Upper lobe of right lung (tissue), 1 donor: ENCODE measurements around the gene COL4A1. TPM values are rescaled to one million over a fixed set of nuclear protein-coding genes. Genes with fewer than 3 reads are reported as not detected.

Experiments used
- ATAC-seq: fragments of 200-7000 bp; cut with Tn5 transposase; one replicate; pipeline ENCODE4 v1.9.1; 2020; ENCODE audit warnings: mild to moderate bottlenecking, moderate library complexity
- DNase-seq: peaks from one replicate; pipeline ENCODE4 v3.0.0-alpha.2; 2020
- H3K27ac ChIP-seq: fragments of 200-600 bp; one replicate; pipeline ENCODE4 v1.8.0; 2022
- H3K27me3 ChIP-seq: fragments of 200-600 bp; one replicate; pipeline ENCODE4 v1.8.0; 2022; ENCODE audit warnings: mild to moderate bottlenecking
- H3K36me3 ChIP-seq: fragments of 200-600 bp; one replicate; pipeline ENCODE4 v1.8.0; 2022
- H3K4me1 ChIP-seq: fragments of 200-600 bp; one replicate; pipeline ENCODE4 v1.8.0; 2022
- H3K4me3 ChIP-seq: fragments of 200-600 bp; one replicate; pipeline ENCODE4 v1.8.0; 2022; ENCODE audit warnings: mild to moderate bottlenecking
- H3K9me3 ChIP-seq: fragments of 200-600 bp; one replicate; pipeline ENCODE4 v1.8.0; 2022
- CTCF ChIP-seq: fragments of 200-600 bp; IDR thresholded peaks from one replicate; pipeline ENCODE4 v1.8.0; 2022; ENCODE audit warnings: antibody characterized with exemption
- intact Hi-C: fragments of 100-400 bp; cut with DNase I; formaldehyde crosslinking; loops from one replicate; pipeline ENCODE4 v1.11.0; 2022
- total RNA-seq: library from RNA; stranded (reverse); fragmentation: NEBNext Ultra II Directional; extraction: Animal tissue kit (Norgen Biotek cat#: 25700); gene quantifications from one replicate; pipeline ENCODE4 v1.2.1, GENCODE V29; 2021
- donor health status: DM: no; HTN: yes; CAD: no; lungs with severe emphysema.

COL4A1 gene
- total RNA-seq, 1 donor from 2014 or later: 242 TPM

DNA sequence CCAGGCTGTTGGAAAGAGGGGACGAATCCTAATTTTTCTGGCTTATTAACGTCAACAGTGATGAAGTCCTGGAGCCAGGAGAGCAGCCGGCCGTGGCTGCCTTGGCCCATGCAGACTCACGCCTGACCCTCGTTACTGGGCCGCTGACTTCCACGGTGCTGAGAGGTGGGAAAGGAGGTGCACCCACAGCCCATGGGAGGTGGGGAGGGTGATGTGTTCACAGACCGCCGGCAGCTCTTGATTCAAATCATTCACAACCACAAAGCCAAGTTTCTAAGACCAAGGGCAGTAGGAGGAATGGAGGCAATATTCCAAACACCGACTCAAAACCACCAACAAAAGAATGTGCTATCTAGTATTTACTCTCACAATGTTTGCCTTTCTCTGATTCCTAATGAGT, 24.4 kb upstream of the COL4A1 start:
- no peaks in the 10 kb centered on the region for H3K27me3 ChIP-seq
- no peak overlapping the region for H3K4me3 ChIP-seq
- DNase-seq (peak; percentile 59), ATAC-seq (peak; percentile 34)
- H3K9me3 ChIP-seq: no peaks in the 10 kb centered on the region
- H3K4me1 ChIP-seq: peaks cover 17% of the 10 kb centered on the region
- H3K36me3 ChIP-seq: no peaks in the 10 kb centered on the region
- no peak overlapping the region for H3K27ac ChIP-seq
- no peak for TF ChIP-seq CTCF
- intact Hi-C loops: no loop called here

- H3K36me3 ChIP-seq: no peaks in the 10 kb centered on the region
- intact Hi-C loops: no loop called here
- no peaks in the 10 kb centered on the region for H3K9me3 ChIP-seq
- no peak overlapping the region for H3K4me3 ChIP-seq
- H3K27me3 ChIP-seq: no peaks in the 10 kb centered on the region
- TF ChIP-seq CTCF: no peak
- H3K4me1 ChIP-seq: peaks cover 22% of the 10 kb centered on the region
- DNase-seq: no peak
- peak overlapping the region; percentile 7 for H3K27ac ChIP-seq
- no peak for ATAC-seq
Observed at GRCh38 chr13:110330491-110331011, 23.6 kb upstream of the COL4A1 start.

GRCh38 chr13:110329798-110330461, 23.0 kb upstream of the COL4A1 start:
- no peak for DNase-seq
- no peak for ATAC-seq
- H3K27ac ChIP-seq: peak overlapping the region; percentile 7
- intact Hi-C loops: no loop called here
- peaks cover 24% of the 10 kb centered on the region for H3K4me1 ChIP-seq
- H3K36me3 ChIP-seq: no peaks in the 10 kb centered on the region
- TF ChIP-seq CTCF: no peak
- no peak overlapping the region for H3K4me3 ChIP-seq
- H3K27me3 ChIP-seq: no peaks in the 10 kb centered on the region
- no peaks in the 10 kb centered on the region for H3K9me3 ChIP-seq

- no peaks in the 10 kb centered on the region for H3K36me3 ChIP-seq
- no peak for DNase-seq
- intact Hi-C loops: no loop called here
- no peak for TF ChIP-seq CTCF
- no peak overlapping the region for H3K27ac ChIP-seq
- H3K27me3 ChIP-seq: no peaks in the 10 kb centered on the region
- no peak overlapping the region for H3K4me3 ChIP-seq
- H3K9me3 ChIP-seq: no peaks in the 10 kb centered on the region
- no peak for ATAC-seq
- H3K4me1 ChIP-seq: peaks cover 29% of the 10 kb centered on the region
Observed at GRCh38 chr13:110329258-110329657, 22.3 kb upstream of the COL4A1 start.

GRCh38 chr13:110328573-110328972, 21.6 kb upstream of the COL4A1 start:
- H3K9me3 ChIP-seq: no peaks in the 10 kb centered on the region
- no peak for DNase-seq
- intact Hi-C loops: no loop called here
- H3K36me3 ChIP-seq: no peaks in the 10 kb centered on the region
- H3K27me3 ChIP-seq: no peaks in the 10 kb centered on the region
- H3K4me1 ChIP-seq: peaks cover 36% of the 10 kb centered on the region
- ATAC-seq: no peak
- no peak overlapping the region for H3K4me3 ChIP-seq
- no peak for TF ChIP-seq CTCF
- H3K27ac ChIP-seq: no peak overlapping the region
